Adrenal gland (tissue), 12 donors: Measurements from ENCODE around the gene OLFM1. TPM values are rescaled to one million over a fixed set of nuclear protein-coding genes. Genes with fewer than 3 reads are reported as not detected.

Experiments
- DNase-seq, 7 donors: peaks; one replicate each; pipeline ENCODE4 v3.0.0-alpha.2; 2019 to 2020
- H3K27ac ChIP-seq, 5 donors: fragments of 200-600 bp; sonication (generic) in 4 of 5; 1 replicate in 3 of 5; 2 replicates in 2 of 5; pipeline versions ENCODE4 v1.5.1 to v1.8.0; 2016 to 2020; ENCODE audit warnings: mild to moderate bottlenecking in 1 of 5
- H3K27me3 ChIP-seq: fragments of 200-600 bp; 2 replicates; pipeline ENCODE4 v1.8.0; 2021
- H3K36me3 ChIP-seq, 2 donors: fragments of 200-600 bp; replicated peaks in 1 of 2; 1 replicate in 1 of 2; 2 replicates in 1 of 2; pipeline versions ENCODE4 v1.5.1 to v1.8.0; 2018 to 2022
- H3K4me1 ChIP-seq, 2 donors: fragments of 200-600 bp; replicated peaks in 1 of 2; 1 replicate in 1 of 2; 2 replicates in 1 of 2; pipeline versions ENCODE4 v1.5.1 to v1.8.0; 2018 to 2021
- H3K4me3 ChIP-seq, 4 donors: fragments of 200-600 bp; sonication (generic) in 3 of 4; one replicate each; pipeline ENCODE4 v1.5.1; 2016 to 2018
- H3K9me3 ChIP-seq, 3 donors: fragments of 200-600 bp; sonication (generic) in 1 of 3; replicated peaks in 1 of 3; 1 replicate in 2 of 3; 2 replicates in 1 of 3; pipeline versions ENCODE4 v1.5.1 to v1.8.0; 2016 to 2021
- CTCF ChIP-seq, 6 experiments: fragments of 450-650 bp in 4 of 6; fragments of 200-600 bp in 2 of 6; sonication (generic) in 1 of 6; IDR thresholded peaks; 1 replicate in 5 of 6; 2 replicates in 1 of 6; pipeline versions ENCODE4 v1.5.1 to v1.8.0; 2016 to 2021; ENCODE audit warnings: antibody characterized with exemption in 6 of 6, mild to moderate bottlenecking in 2 of 6, moderate library complexity in 1 of 6
- POLR2A ChIP-seq, 2 donors: fragments of 450-650 bp; IDR thresholded peaks; one replicate each; pipeline ENCODE4 v1.6.1; 2017; ENCODE audit warnings: antibody characterized with exemption in 2 of 2, mild to moderate bottlenecking in 2 of 2, moderate library complexity in 1 of 2
- WGBS, 4 donors: extraction: QIAGEN DNeasy Blood & Tissue Kit in 2 of 4; methylation state at CpG; one replicate each; pipeline versions ENCODE4 v1.1.5 to v1.1.7; 2013 to 2017; 5-methylcytosine and 5-hydroxymethylcytosine counted together
- intact Hi-C, 2 donors: fragments of 100-400 bp; cut with DNase I; formaldehyde crosslinking; loops; one replicate each; pipeline versions ENCODE4 v1.14.1 to v1.15.0; 2022 to 2023
- polyA plus RNA-seq, 3 donors: library from polyadenylated mRNA; stranded (reverse); fragments of 200-250 nt in 2 of 3; fragments of 350-450 nt in 1 of 3; fragmentation: Illumina TruSeq in 1 of 3; extraction: RNeasy Lipid Tissue Mini Kit (QIAGEN cat#74804) in 1 of 3; gene quantifications; one replicate each; pipeline ENCODE4 v1.2.3, GENCODE V29; 2013 to 2014
- total RNA-seq, 9 donors: library from RNA; depleted of rRNA in 4 of 9; stranded (reverse); fragments of >200 nt in 4 of 9; fragments of 120-200 nt in 1 of 9; fragmentation: NEBNext Ultra II Directional in 1 of 9; extraction: Animal tissue kit (Norgen Biotek cat#: 25700) in 1 of 9; gene quantifications; one replicate each; pipeline versions ENCODE4 v1.1.0 to v1.2.4, GENCODE V29; 2013 to 2023
- donor health status: healthy with polysubstance abuse.
- donor health status: Bipolar disorder and iron deficiency.
- donor health status: DM: yes; HTN: yes; CAD: no.
- donor health status: DM: no; HTN: no; CAD: no.
- donor health status: DM: no; HTN: no; CAD: no.
- donor health status: DM: yes; HTN: yes; CAD: no.

Gene OLFM1
- total and polyA plus RNA-seq, 12 donors: 2.5 to 48.0 (median 28.0) TPM

GRCh38 chr9:135119496-135120064 is 32.1 kb downstream of the OLFM1 start:
- Histone ChIP-seq H3K4me3 (no peak overlapping the region), H3K36me3 (no peaks in the 10 kb centered on the region), H3K27me3 (no peaks in the 10 kb centered on the region), H3K27ac (no peak overlapping the region), H3K9me3 (no peaks in the 10 kb centered on the region), H3K4me1 (no peaks in the 10 kb centered on the region)
- WGBS, 4 donors: 95 to 98% (median 97%) methylated on average over 20 to 30 of the region's 30 CpGs
- TF ChIP-seq CTCF (IDR thresholded peaks at IDR 0.05) (no peak), POLR2A (IDR thresholded peaks at IDR 0.05) (no peak)
- DNase-seq: no peak
- intact Hi-C loops: no loop called here

- 95 to 98% (median 97%) methylated on average over 22 to 23 of the region's 23 CpGs for WGBS, 4 donors
- intact Hi-C loops: no loop called here
- no peaks in the 10 kb centered on the region for H3K4me1 ChIP-seq
Measured at GRCh38 chr9:135120249-135120648, 32.8 kb downstream of the OLFM1 start.

GRCh38 chr9:135122316-135122715 is 34.8 kb downstream of the OLFM1 start:
- H3K4me3 ChIP-seq: no peak overlapping the region
- no peaks in the 10 kb centered on the region for H3K9me3 ChIP-seq
- no peak for DNase-seq
- H3K4me1 ChIP-seq: no peaks in the 10 kb centered on the region
- no peak overlapping the region for H3K27ac ChIP-seq
- no peak for TF ChIP-seq POLR2A (IDR thresholded peaks at IDR 0.05)
- TF ChIP-seq CTCF (IDR thresholded peaks at IDR 0.05): no peak
- intact Hi-C loops: no loop called here
- 79 to 92% (median 83%) methylated on average over 12 of the region's 12 CpGs for WGBS, 4 donors
- no peaks in the 10 kb centered on the region for H3K36me3 ChIP-seq
- H3K27me3 ChIP-seq: no peaks in the 10 kb centered on the region

More at GRCh38 chr9:135120249-135120648, 32.8 kb downstream of the OLFM1 start:
- no peak for TF ChIP-seq POLR2A (IDR thresholded peaks at IDR 0.05)
- TF ChIP-seq CTCF (IDR thresholded peaks at IDR 0.05): no peak
- H3K36me3 ChIP-seq: no peaks in the 10 kb centered on the region
- no peak for DNase-seq
- no peaks in the 10 kb centered on the region for H3K9me3 ChIP-seq
- H3K4me3 ChIP-seq: no peak overlapping the region
- H3K27ac ChIP-seq: no peak overlapping the region
- no peaks in the 10 kb centered on the region for H3K27me3 ChIP-seq

GRCh38 chr9:135123126-135123772 is 35.8 kb downstream of the OLFM1 start:
- Histone ChIP-seq H3K4me3 (no peak overlapping the region), H3K27me3 (no peaks in the 10 kb centered on the region), H3K36me3 (no peaks in the 10 kb centered on the region), H3K4me1 (no peaks in the 10 kb centered on the region), H3K27ac (no peak overlapping the region), H3K9me3 (no peaks in the 10 kb centered on the region)
- intact Hi-C loops: no loop called here
- DNase-seq: no peak
- no peak for TF ChIP-seq CTCF (IDR thresholded peaks at IDR 0.05)
- TF ChIP-seq POLR2A (IDR thresholded peaks at IDR 0.05): no peak
- 76 to 83% (median 82%) methylated on average over 6 of the region's 6 CpGs for WGBS, 4 donors
